Thyroid gland (tissue), 4 donors: ENCODE measurements around the gene VANGL1. TPM values are rescaled to one million over a fixed set of nuclear protein-coding genes. Genes with fewer than 3 reads are reported as not detected.

ENCODE experiments used
- DNase-seq, 2 donors: peaks; one replicate each; pipeline ENCODE4 v3.0.0-alpha.2; 2019
- H3K27ac ChIP-seq, 3 donors: fragments of 200-600 bp; sonication (generic); 1 replicate in 2 of 3; 2 replicates in 1 of 3; pipeline ENCODE4 v1.5.1; 2016 to 2019; ENCODE audit warnings: mild to moderate bottlenecking in 1 of 3, moderate library complexity in 1 of 3
- H3K27me3 ChIP-seq: fragments of 200-600 bp; sonication (generic); one replicate; pipeline ENCODE4 v1.5.1; 2019
- H3K36me3 ChIP-seq, 2 donors: fragments of 200-600 bp; sonication (generic); one replicate each; pipeline ENCODE4 v1.5.1; 2016 to 2019
- H3K4me1 ChIP-seq, 2 donors: fragments of 200-600 bp; sonication (generic); one replicate each; pipeline ENCODE4 v1.5.1; 2017 to 2019
- H3K4me3 ChIP-seq, 3 donors: fragments of 200-600 bp; sonication (generic); replicated peaks in 1 of 3; 1 replicate in 2 of 3; 2 replicates in 1 of 3; pipeline ENCODE4 v1.5.1; 2016; ENCODE audit warnings: mild to moderate bottlenecking in 1 of 3
- H3K9me3 ChIP-seq: fragments of 200-600 bp; sonication (generic); one replicate; pipeline ENCODE4 v1.5.1; 2017
- CTCF ChIP-seq, 6 experiments: fragments of 200-600 bp in 3 of 6; fragments of 450-650 bp in 3 of 6; sonication (generic) in 3 of 6; IDR thresholded peaks; one replicate each; pipeline ENCODE4 v1.5.1; 2016 to 2019; ENCODE audit warnings: antibody characterized with exemption in 6 of 6, mild to moderate bottlenecking in 2 of 6, inconsistent platforms in 1 of 6, moderate library complexity in 1 of 6
- POLR2A ChIP-seq, 2 donors: fragments of 450-650 bp; IDR thresholded peaks; one replicate each; pipeline ENCODE4 v1.6.1; 2017; ENCODE audit warnings: antibody characterized with exemption in 2 of 2, mild to moderate bottlenecking in 2 of 2, moderate library complexity in 1 of 2
- WGBS, 2 donors: methylation state at CpG; one replicate each; pipeline ENCODE4 v1.1.5; 2017; 5-methylcytosine and 5-hydroxymethylcytosine counted together
- intact Hi-C: fragments of 100-400 bp; cut with DNase I; formaldehyde crosslinking; loops from one replicate; pipeline ENCODE4 v1.15.1; 2023
- total RNA-seq, 4 donors: library from RNA; depleted of rRNA; stranded (reverse); fragments of >200 nt; gene quantifications; one replicate each; pipeline ENCODE4 v1.2.3, GENCODE V29; 2016

VANGL1 gene
- total RNA-seq, 4 donors from 2014 or later, result 10.9 to 22.8 (median 14.8) TPM

GRCh38 chr1:115665319-115666096, 23.7 kb downstream of the VANGL1 start:
- H3K36me3 ChIP-seq, result peaks cover 8 to 14% of the 10 kb centered on the region in 2 donors
- intact Hi-C loops, result no loop called here
- peaks cover 30 to 34% of the 10 kb centered on the region in 2 donors for H3K4me1 ChIP-seq
- no peaks in the 10 kb centered on the region for H3K27me3 ChIP-seq
- no peak overlapping the region for H3K4me3 ChIP-seq
- no peak for TF ChIP-seq CTCF (IDR thresholded peaks at IDR 0.05)
- TF ChIP-seq POLR2A (IDR thresholded peaks at IDR 0.05), result no peak
- peak overlapping the region in 1 of 3 donors; percentile 80 for H3K27ac ChIP-seq
- peak; percentile 45 to 47 for DNase-seq
- no peaks in the 10 kb centered on the region for H3K9me3 ChIP-seq
- WGBS, 2 donors, result 80 to 86% methylated on average over 7 of the region's 7 CpGs

- DNase-seq, result peak; percentile 55 to 73
- Histone ChIP-seq H3K36me3 (peaks cover 8 to 14% of the 10 kb centered on the region in 2 donors), H3K4me3 (no peak overlapping the region), H3K4me1 (peaks cover 37 to 41% of the 10 kb centered on the region in 2 donors), H3K27ac (peak overlapping the region; percentile 40 to 80 (median 59)), H3K9me3 (no peaks in the 10 kb centered on the region), H3K27me3 (no peaks in the 10 kb centered on the region)
- intact Hi-C loops, result no loop called here
- TF ChIP-seq CTCF (IDR thresholded peaks at IDR 0.05) (no peak), POLR2A (IDR thresholded peaks at IDR 0.05) (no peak)
- 37 to 56% methylated on average over 6 of the region's 6 CpGs for WGBS, 2 donors
These were observed 24.4 kb downstream of the VANGL1 start for GRCh38 chr1:115666206-115666605.

GRCh38 chr1:115666702-115667101, 24.9 kb downstream of the VANGL1 start:
- peak; percentile 92 to 93 for DNase-seq
- intact Hi-C loops, result no loop called here
- H3K9me3 ChIP-seq, result no peaks in the 10 kb centered on the region
- no peaks in the 10 kb centered on the region for H3K27me3 ChIP-seq
- no peak for TF ChIP-seq CTCF (IDR thresholded peaks at IDR 0.05)
- no peak overlapping the region for H3K4me3 ChIP-seq
- H3K4me1 ChIP-seq, result peaks cover 40 to 46% of the 10 kb centered on the region in 2 donors
- 40 to 41% methylated on average over 3 to 4 of the region's 4 CpGs for WGBS, 2 donors
- peak overlapping the region; percentile 58 to 80 (median 59) for H3K27ac ChIP-seq
- peaks cover 8 to 14% of the 10 kb centered on the region in 2 donors for H3K36me3 ChIP-seq

- intact Hi-C loops, result no loop called here
- no peaks in the 10 kb centered on the region for H3K9me3 ChIP-seq
- peaks cover 40 to 46% of the 10 kb centered on the region in 2 donors for H3K4me1 ChIP-seq
- no peak overlapping the region for H3K27ac ChIP-seq
- no peak overlapping the region for H3K4me3 ChIP-seq
- no peak for DNase-seq
- 86 to 96% methylated on average over 1 of the region's 1 CpG for WGBS, 2 donors
- H3K36me3 ChIP-seq, result peaks cover 7 to 10% of the 10 kb centered on the region in 2 donors
- H3K27me3 ChIP-seq, result no peaks in the 10 kb centered on the region
- TF ChIP-seq POLR2A (IDR thresholded peaks at IDR 0.05) (no peak), CTCF (IDR thresholded peaks at IDR 0.05) (no peak)
These were observed 26.8 kb downstream of the VANGL1 start for GRCh38 chr1:115668579-115668978.

- TF ChIP-seq CTCF (IDR thresholded peaks at IDR 0.05), result no peak
- TF ChIP-seq POLR2A (IDR thresholded peaks at IDR 0.05), result no peak
- Histone ChIP-seq H3K4me1 (peaks cover 46 to 49% of the 10 kb centered on the region in 2 donors), H3K36me3 (peaks cover 1 to 4% of the 10 kb centered on the region in 2 donors), H3K4me3 (no peak overlapping the region), H3K27me3 (no peaks in the 10 kb centered on the region), H3K27ac (no peak overlapping the region), H3K9me3 (no peaks in the 10 kb centered on the region)
- WGBS, 2 donors, result 92 to 95% methylated on average over 5 of the region's 5 CpGs
- intact Hi-C loops, result no loop called here
- no peak for DNase-seq
These were observed 27.4 kb downstream of the VANGL1 start for GRCh38 chr1:115669002-115669673.
